GM10248 (cell line): Measurements from ENCODE around the gene ANK3.

ENCODE experiments used
- CTCF ChIA-PET: fragments of 300-600 bp; sonication (Branson Sonifier 250); formaldehyde crosslinking; extraction: SDS; loops from one replicate; lab custom pipeline; 2021; ENCODE audit warnings: antibody characterized with exemption; lab: Yijun Ruan, JAX
- POLR2A ChIA-PET: fragments of 350-650 bp; sonication (Branson Sonifier 250); formaldehyde crosslinking; extraction: SDS; loops from one replicate; lab custom pipeline; 2020; ENCODE audit warnings: antibody characterized with exemption; lab: Yijun Ruan, JAX
- DNase-seq: peaks from one replicate; pipeline ENCODE4 v3.0.0; 2012; ENCODE audit errors: extremely low spot score
- TF ChIP-seq, protein P1 (sequence below): IDR thresholded peaks from 2 replicates; pipeline ENCODE4 v1.5.1; 2012; ENCODE audit warnings: mild to moderate bottlenecking, low read depth; ENCODE audit errors: extremely low read depth, missing control alignments, control extremely low read depth

ANK3 gene

DNA sequence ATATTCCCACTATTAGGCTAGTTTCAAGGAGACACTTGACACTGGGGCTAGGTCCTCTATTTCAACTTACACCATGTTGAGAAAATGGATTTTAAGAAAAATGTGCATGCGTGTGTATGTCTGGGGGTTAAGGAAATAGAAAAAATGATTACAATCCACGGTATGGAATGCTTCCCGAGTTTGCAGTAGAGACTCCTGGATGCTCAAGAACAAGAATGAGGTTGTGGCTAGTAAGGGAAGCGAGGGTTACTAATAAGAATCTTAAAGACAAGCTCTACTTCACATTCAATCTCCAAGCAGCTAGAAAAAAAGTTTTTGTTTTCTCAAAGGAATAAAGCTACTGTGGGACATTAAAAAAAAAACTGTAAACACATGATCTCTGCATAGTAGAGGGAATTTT, 54.7 kb downstream of the ANK3 start:
- CTCF ChIA-PET, result interaction anchor here (1.0 to 1.8 kb wide), 6 partner anchors 10 to 137 kb away, joined by 3 to 5 read pairs (median 4); no protein-coding TSS in a partner anchor
- POLR2A ChIA-PET, result no interaction called here
- TF ChIP-seq, protein P1, sequence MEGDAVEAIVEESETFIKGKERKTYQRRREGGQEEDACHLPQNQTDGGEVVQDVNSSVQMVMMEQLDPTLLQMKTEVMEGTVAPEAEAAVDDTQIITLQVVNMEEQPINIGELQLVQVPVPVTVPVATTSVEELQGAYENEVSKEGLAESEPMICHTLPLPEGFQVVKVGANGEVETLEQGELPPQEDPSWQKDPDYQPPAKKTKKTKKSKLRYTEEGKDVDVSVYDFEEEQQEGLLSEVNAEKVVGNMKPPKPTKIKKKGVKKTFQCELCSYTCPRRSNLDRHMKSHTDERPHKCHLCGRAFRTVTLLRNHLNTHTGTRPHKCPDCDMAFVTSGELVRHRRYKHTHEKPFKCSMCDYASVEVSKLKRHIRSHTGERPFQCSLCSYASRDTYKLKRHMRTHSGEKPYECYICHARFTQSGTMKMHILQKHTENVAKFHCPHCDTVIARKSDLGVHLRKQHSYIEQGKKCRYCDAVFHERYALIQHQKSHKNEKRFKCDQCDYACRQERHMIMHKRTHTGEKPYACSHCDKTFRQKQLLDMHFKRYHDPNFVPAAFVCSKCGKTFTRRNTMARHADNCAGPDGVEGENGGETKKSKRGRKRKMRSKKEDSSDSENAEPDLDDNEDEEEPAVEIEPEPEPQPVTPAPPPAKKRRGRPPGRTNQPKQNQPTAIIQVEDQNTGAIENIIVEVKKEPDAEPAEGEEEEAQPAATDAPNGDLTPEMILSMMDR, result no peak
- no peak for DNase-seq

DNA sequence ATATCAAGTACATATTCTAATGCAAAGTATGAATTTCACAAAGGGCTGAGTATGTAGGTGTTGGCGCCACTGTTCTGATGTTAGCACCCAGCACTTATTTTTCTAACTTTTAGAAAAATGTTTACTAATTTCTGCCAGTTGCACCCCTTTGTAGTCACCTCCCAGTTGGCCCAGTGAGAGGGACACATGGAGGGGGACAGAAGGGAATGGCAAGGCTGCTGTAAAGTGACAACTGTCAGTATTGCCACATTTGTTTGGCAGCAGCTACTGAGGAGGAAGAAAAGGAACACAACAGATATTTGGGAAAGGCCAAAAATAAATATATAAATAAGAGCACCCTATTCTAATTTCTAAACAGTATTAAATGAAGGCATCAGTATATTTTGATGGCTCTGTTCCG, 57.3 kb downstream of the ANK3 start:
- TF ChIP-seq, protein P1, result no peak
- ChIA-PET POLR2A (no interaction called here), CTCF (no interaction called here)
- DNase-seq, result no peak

DNA sequence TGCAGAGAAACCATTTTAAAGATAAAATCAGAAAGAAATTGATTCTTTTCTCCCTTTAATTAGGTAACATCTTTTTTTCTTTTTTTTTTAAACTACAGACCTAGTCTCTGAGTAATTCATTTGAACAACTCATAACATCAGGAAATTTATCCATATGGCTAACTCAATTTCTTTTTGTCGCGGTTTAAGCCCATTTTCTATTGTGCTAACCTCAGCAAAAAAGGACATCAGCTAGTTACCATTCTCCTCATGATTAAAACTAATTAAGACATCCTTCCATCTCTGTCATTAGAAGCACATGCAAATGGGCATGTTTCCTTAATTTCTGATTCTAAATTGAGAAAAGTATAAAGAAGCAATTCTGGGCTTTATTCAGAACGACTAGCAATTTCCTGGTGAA, 57.8 kb downstream of the ANK3 start:
- no peak for DNase-seq
- CTCF ChIA-PET, result no interaction called here
- POLR2A ChIA-PET, result no interaction called here
- TF ChIP-seq, protein P1, result no peak

DNA sequence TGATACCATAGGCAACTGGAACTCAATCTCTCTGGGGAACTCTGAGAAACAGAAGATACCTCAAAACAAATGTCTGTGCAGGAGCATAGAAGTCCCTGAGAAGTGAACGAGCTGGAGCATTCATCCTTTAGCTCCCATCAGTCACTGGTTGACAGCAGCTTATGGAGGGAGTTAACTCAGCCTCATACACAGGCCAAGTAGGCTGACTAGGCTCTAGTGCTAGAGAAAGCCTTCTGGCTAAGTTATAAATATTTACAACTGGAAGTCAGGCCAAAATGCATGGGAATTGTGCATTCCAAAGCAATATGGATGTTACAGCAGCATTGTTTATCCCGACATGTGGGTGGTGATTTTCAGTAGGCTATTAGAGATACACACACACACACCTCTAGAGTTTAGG, 66.5 kb downstream of the ANK3 start:
- CTCF ChIA-PET, result no interaction called here
- POLR2A ChIA-PET, result no interaction called here
- TF ChIP-seq, protein P1, result no peak

DNA sequence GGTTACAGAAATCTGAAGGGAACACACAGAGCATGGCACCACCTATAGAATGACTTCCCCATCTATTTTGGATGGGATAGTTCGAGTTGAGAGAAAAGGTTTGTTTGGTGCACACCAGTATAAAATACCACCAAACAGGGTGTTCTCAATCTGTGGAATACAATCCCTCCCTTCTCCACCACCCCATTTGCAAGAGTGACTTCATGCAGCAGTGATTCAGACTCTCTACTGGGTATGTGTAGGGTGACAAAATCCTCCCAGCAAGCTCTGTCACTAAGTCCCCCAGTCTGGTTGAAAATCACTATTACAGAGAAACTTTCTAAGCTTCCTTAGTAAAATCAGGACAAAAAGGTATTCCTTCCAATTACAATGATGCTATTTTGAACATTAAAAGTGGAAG, 69.0 kb downstream of the ANK3 start:
- no peak for DNase-seq
- ChIA-PET POLR2A (no interaction called here), CTCF (no interaction called here)
- TF ChIP-seq, protein P1, result no peak

More for the DNA sequence above, 66.5 kb downstream of the ANK3 start:
- no peak for DNase-seq

DNA sequence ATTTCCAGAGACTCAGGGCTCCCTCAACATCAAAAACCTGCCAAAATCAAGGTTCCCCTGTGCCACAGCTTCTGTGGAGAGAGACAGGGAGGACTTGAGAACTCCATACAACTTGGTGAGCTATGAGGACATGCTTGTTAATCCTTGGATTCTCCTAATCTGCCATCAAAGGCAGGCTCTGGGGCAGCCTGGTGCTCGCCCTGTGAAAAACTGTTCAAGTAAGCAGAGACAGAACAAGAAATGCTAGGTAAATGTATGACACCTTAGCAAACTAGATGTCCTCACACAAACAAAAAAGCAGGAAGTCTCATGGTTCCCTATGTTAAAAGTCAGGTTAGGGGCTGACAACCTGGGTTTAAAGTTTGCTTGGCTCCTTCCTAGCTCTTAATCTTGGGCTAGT, 73.6 kb downstream of the ANK3 start:
- no peak for DNase-seq
- CTCF ChIA-PET, result no interaction called here
- TF ChIP-seq, protein P1, result no peak
- POLR2A ChIA-PET, result no interaction called here

DNA sequence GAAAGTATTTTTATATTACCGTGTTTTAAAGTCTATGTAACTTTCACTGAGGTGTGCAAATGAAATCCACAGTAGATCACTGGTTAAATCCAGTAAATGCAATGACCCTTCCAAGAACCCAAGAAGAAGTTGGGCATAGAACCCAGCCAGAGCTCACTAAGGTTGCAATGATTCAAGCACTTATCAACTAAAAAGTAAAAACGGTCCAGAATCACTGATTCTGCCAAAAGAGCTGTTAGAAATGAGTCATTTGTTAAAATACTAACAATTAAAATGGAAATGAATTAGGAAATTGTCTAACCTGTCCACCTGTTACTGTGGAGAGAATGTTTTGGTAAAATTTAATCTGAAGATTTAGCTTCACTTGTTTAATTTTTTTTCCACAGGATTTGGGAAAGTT, 74.4 kb downstream of the ANK3 start:
- ChIA-PET CTCF (no interaction called here), POLR2A (no interaction called here)
- no peak for DNase-seq
- TF ChIP-seq, protein P1, result no peak
